DOHH2 (cell line): ENCODE measurements around the gene EXD1.

Experiments used
- EZH2phosphoT487 ChIP-seq: fragments of 200-600 bp; sonication (generic); IDR thresholded peaks from 2 replicates; pipeline ENCODE4 v1.6.1; 2017; ENCODE audit warnings: borderline replicate concordance, mild to moderate bottlenecking, antibody characterized with exemption, low read length, moderate library complexity, mixed read lengths
- TF ChIP-seq, protein P1 (sequence below): fragments of 200-600 bp; sonication (generic); IDR thresholded peaks from one replicate; pipeline ENCODE4 v1.5.1; 2014; ENCODE audit warnings: antibody characterized with exemption, mild to moderate bottlenecking, low read depth, low read length; ENCODE audit not compliant: poor library complexity, severe bottlenecking

DNA sequence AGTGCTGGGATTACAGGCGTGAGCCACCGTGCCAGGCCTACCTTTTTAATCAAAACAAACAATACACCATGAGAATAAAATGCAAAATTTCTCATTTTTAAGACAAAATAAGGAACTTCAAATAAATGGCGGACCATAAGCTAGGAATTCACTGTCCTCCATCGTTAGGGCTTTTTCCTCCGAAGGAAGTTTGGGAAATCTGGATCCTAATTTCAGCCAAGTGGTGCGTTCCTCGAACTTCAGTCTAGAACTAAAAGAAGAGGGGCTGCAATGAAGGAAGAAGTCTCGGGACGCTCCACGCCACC lies 260 bp downstream of the EXD1 start:
- TF ChIP-seq, protein P1, sequence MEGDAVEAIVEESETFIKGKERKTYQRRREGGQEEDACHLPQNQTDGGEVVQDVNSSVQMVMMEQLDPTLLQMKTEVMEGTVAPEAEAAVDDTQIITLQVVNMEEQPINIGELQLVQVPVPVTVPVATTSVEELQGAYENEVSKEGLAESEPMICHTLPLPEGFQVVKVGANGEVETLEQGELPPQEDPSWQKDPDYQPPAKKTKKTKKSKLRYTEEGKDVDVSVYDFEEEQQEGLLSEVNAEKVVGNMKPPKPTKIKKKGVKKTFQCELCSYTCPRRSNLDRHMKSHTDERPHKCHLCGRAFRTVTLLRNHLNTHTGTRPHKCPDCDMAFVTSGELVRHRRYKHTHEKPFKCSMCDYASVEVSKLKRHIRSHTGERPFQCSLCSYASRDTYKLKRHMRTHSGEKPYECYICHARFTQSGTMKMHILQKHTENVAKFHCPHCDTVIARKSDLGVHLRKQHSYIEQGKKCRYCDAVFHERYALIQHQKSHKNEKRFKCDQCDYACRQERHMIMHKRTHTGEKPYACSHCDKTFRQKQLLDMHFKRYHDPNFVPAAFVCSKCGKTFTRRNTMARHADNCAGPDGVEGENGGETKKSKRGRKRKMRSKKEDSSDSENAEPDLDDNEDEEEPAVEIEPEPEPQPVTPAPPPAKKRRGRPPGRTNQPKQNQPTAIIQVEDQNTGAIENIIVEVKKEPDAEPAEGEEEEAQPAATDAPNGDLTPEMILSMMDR: no peak
- no peak for TF ChIP-seq EZH2phosphoT487
